Peyer's patch (tissue), 4 donors: ENCODE results near the gene SIPA1L3. TPM values are rescaled to one million over a fixed set of nuclear protein-coding genes. Genes with fewer than 3 reads are reported as not detected.

Source experiments
- DNase-seq, 3 donors: peaks; one replicate each; pipeline ENCODE4 v3.0.0-alpha.2; 2017 to 2019
- H3K27ac ChIP-seq, 4 donors: fragments of 200-600 bp; sonication (generic); one replicate each; pipeline ENCODE4 v1.5.1; 2016 to 2019
- H3K27me3 ChIP-seq, 2 donors: fragments of 200-600 bp; sonication (generic); one replicate each; pipeline ENCODE4 v1.5.1; 2019
- H3K36me3 ChIP-seq, 3 donors: fragments of 200-600 bp; sonication (generic); one replicate each; pipeline ENCODE4 v1.5.1; 2016 to 2019
- H3K4me1 ChIP-seq, 4 donors: fragments of 200-600 bp; sonication (generic); one replicate each; pipeline ENCODE4 v1.5.1; 2016 to 2019
- H3K4me3 ChIP-seq, 4 donors: fragments of 200-600 bp; sonication (generic); 1 replicate in 3 of 4; 2 replicates in 1 of 4; pipeline ENCODE4 v1.5.1; 2016 to 2019; ENCODE audit warnings: mild to moderate bottlenecking in 1 of 4
- H3K9me3 ChIP-seq, 4 donors: fragments of 200-600 bp; sonication (generic); one replicate each; pipeline ENCODE4 v1.5.1; 2016 to 2019; ENCODE audit warnings: mild to moderate bottlenecking in 1 of 4
- CTCF ChIP-seq, 6 experiments: fragments of 450-650 bp in 4 of 6; fragments of 200-600 bp in 2 of 6; sonication (generic) in 1 of 6; IDR thresholded peaks; one replicate each; pipeline ENCODE4 v1.5.1; 2017 to 2019; ENCODE audit warnings: antibody characterized with exemption in 6 of 6, mild to moderate bottlenecking in 3 of 6, moderate library complexity in 1 of 6
- POLR2A ChIP-seq, 2 donors: fragments of 450-650 bp; IDR thresholded peaks; one replicate each; pipeline ENCODE4 v1.5.1; 2017; ENCODE audit warnings: antibody characterized with exemption in 2 of 2, mild to moderate bottlenecking in 2 of 2, moderate library complexity in 2 of 2
- total RNA-seq, 4 donors: library from RNA; depleted of rRNA; stranded (reverse); fragments of >200 nt; gene quantifications; one replicate each; pipeline ENCODE4 v1.1.0, GENCODE V29; 2016

SIPA1L3 gene
- total RNA-seq, 4 donors from 2014 or later, result 63.5 to 304 (median 264) TPM

GRCh38 chr19:37970699-37971098, 63.7 kb downstream of the SIPA1L3 start:
- Histone ChIP-seq H3K4me3 (no peak overlapping the region), H3K4me1 (peaks cover 0 to 15% (median 0%) of the 10 kb centered on the region in 4 donors), H3K36me3 (peaks cover 0 to 3% (median 0%) of the 10 kb centered on the region in 3 donors), H3K9me3 (peaks cover 0 to 11% (median 0%) of the 10 kb centered on the region in 4 donors), H3K27ac (no peak overlapping the region), H3K27me3 (no peaks in the 10 kb centered on the region)
- TF ChIP-seq CTCF (IDR thresholded peaks at IDR 0.05) (no peak), POLR2A (IDR thresholded peaks at IDR 0.05) (no peak)
- DNase-seq, result peak in 1 of 3 donors; percentile 5

GRCh38 chr19:37972803-37973202, 65.8 kb downstream of the SIPA1L3 start:
- Histone ChIP-seq H3K27me3 (no peaks in the 10 kb centered on the region), H3K36me3 (peaks cover 0 to 3% (median 0%) of the 10 kb centered on the region in 3 donors), H3K4me3 (no peak overlapping the region), H3K4me1 (no peaks in the 10 kb centered on the region), H3K27ac (no peak overlapping the region), H3K9me3 (peaks cover 0 to 11% (median 0%) of the 10 kb centered on the region in 4 donors)
- DNase-seq, result no peak
- no peak for TF ChIP-seq CTCF (IDR thresholded peaks at IDR 0.05)
- TF ChIP-seq POLR2A (IDR thresholded peaks at IDR 0.05), result no peak

- TF ChIP-seq POLR2A (IDR thresholded peaks at IDR 0.05) (no peak), CTCF (IDR thresholded peaks at IDR 0.05) (no peak)
- peak in 1 of 3 donors; percentile 15 for DNase-seq
- Histone ChIP-seq H3K9me3 (peaks cover 0 to 11% (median 0%) of the 10 kb centered on the region in 4 donors), H3K27me3 (no peaks in the 10 kb centered on the region), H3K4me3 (no peak overlapping the region), H3K4me1 (no peaks in the 10 kb centered on the region), H3K36me3 (peaks cover 0 to 3% (median 0%) of the 10 kb centered on the region in 3 donors), H3K27ac (peak overlapping the region in 1 of 4 donors; percentile 11)
Measured at GRCh38 chr19:37973666-37974065, 66.7 kb downstream of the SIPA1L3 start.

- Histone ChIP-seq H3K36me3 (peaks cover 0 to 3% (median 0%) of the 10 kb centered on the region in 3 donors), H3K4me3 (no peak overlapping the region), H3K27ac (peak overlapping the region in 1 of 4 donors; percentile 74), H3K4me1 (peaks cover 0 to 9% (median 4%) of the 10 kb centered on the region in 4 donors), H3K27me3 (no peaks in the 10 kb centered on the region), H3K9me3 (peaks cover 0 to 10% (median 0%) of the 10 kb centered on the region in 4 donors)
- DNase-seq, result peak; percentile 20 to 61 (median 57)
- peak in 1 of 6 experiments; percentile 21 for TF ChIP-seq CTCF (IDR thresholded peaks at IDR 0.05)
- no peak for TF ChIP-seq POLR2A (IDR thresholded peaks at IDR 0.05)
Measured at GRCh38 chr19:37975071-37975470, 68.1 kb downstream of the SIPA1L3 start.

GRCh38 chr19:37975596-37976515, 68.8 kb downstream of the SIPA1L3 start:
- Histone ChIP-seq H3K27me3 (no peaks in the 10 kb centered on the region), H3K36me3 (peaks cover 0 to 3% (median 0%) of the 10 kb centered on the region in 3 donors), H3K4me1 (peaks cover 0 to 17% (median 9%) of the 10 kb centered on the region in 4 donors), H3K9me3 (peaks cover 0 to 2% (median 0%) of the 10 kb centered on the region in 4 donors), H3K27ac (peak overlapping the region in 1 of 4 donors; percentile 74), H3K4me3 (no peak overlapping the region)
- DNase-seq, result peak in 1 of 3 donors; percentile 19
- no peak for TF ChIP-seq CTCF (IDR thresholded peaks at IDR 0.05)
